ENCODE data around the gene CGB3. TPM values are rescaled to one million over a fixed set of nuclear protein-coding genes. Genes with fewer than 3 reads are reported as not detected.
"Not testable (repeated sequence)": the region's sequence is repeated elsewhere in the genome, so short reads cannot be mapped to it uniquely, and the experiment has no call there.

The CGB3 gene
- total RNA-seq, 1 experiment from 2014 or later = not detected

- Histone ChIP-seq H3K4me1 (ENCODE audit: control insufficient read depth, insufficient read depth, low read length) (no peaks in the 10 kb centered on the region), H3K9me3 (ENCODE audit: control insufficient read depth, insufficient read depth, low read depth, low read length) (no peaks in the 10 kb centered on the region), H3K36me3 (ENCODE audit: control insufficient read depth, insufficient read depth, low read length) (no peaks in the 10 kb centered on the region), H3K27ac (ENCODE audit: low read length) (no peak overlapping the region), H3K27me3 (ENCODE audit: control insufficient read depth, insufficient read depth, low read length) (no peaks in the 10 kb centered on the region), H3K4me3 (ENCODE audit: low read depth in 2 of 2, low read length in 2 of 2) (no peak overlapping the region)
- in situ Hi-C loops (cut with HindIII; ENCODE audit: low pct_unique_long_range_greater_than_20kb, low sequenced_read_pairs) (no loop called here), intact Hi-C loops (cut with micrococcal nuclease; ENCODE audit: unreplicated experiment) (no loop called here)
- CTCF ChIA-PET = interaction anchor here (0.7 to 0.8 kb wide), 2 partner anchors 41 to 77 kb away, joined by 3 to 4 read pairs; no protein-coding TSS in a partner anchor
- POLR2A ChIA-PET = no interaction called here
- BruUV-seq (replicated peaks) = no TSS peak
- TF ChIP-seq POLR2AphosphoS5 (IDR thresholded peaks at IDR 0.05; ENCODE audit: low read depth, low read length) (no peak), REST (IDR thresholded peaks at IDR 0.05; ENCODE audit: insufficient read depth in 1 of 2, low read depth in 2 of 2, low read length in 1 of 2) (no peak), TCF7L2 (IDR thresholded peaks at IDR 0.05; ENCODE audit: low read depth, low read length) (no peak)
- no peak for DNase-seq (ENCODE audit: low read depth, low spot score)
- ATAC-seq = no peak
Observed at GRCh38 chr19:49058562-49058961, 34.4 kb upstream of the CGB3 start.

- Histone ChIP-seq H3K36me3 (ENCODE audit: control insufficient read depth, insufficient read depth, low read length) (no peaks in the 10 kb centered on the region), H3K27me3 (ENCODE audit: control insufficient read depth, insufficient read depth, low read length) (no peaks in the 10 kb centered on the region), H3K9me3 (ENCODE audit: control insufficient read depth, insufficient read depth, low read depth, low read length) (no peaks in the 10 kb centered on the region), H3K27ac (ENCODE audit: low read length) (peak within 1 kb of the TSS; percentile 51), H3K4me1 (ENCODE audit: control insufficient read depth, insufficient read depth, low read length) (no peaks in the 10 kb centered on the region), H3K4me3 (ENCODE audit: low read depth in 2 of 2, low read length in 2 of 2) (peak within 1 kb of the TSS; percentile 49 to 64)
- intact Hi-C loops (cut with micrococcal nuclease; ENCODE audit: unreplicated experiment) (no loop called here), in situ Hi-C loops (cut with HindIII; ENCODE audit: low pct_unique_long_range_greater_than_20kb, low sequenced_read_pairs) (no loop called here)
- peak; percentile 81 for ATAC-seq
- no peak for DNase-seq (ENCODE audit: low read depth, low spot score)
- CTCF ChIA-PET = interaction anchor here (1.0 kb wide), 1 partner anchor 60 kb away, joined by 3 read pairs; no protein-coding TSS in a partner anchor
- no TSS peak for BruUV-seq (replicated peaks)
- POLR2A ChIA-PET = no interaction called here
- no peak for TF ChIP-seq CTCF (IDR thresholded peaks at IDR 0.05)
- TF ChIP-seq SIN3A (IDR thresholded peaks at IDR 0.05; ENCODE audit: borderline replicate concordance, insufficient read depth, low read depth, low read length) = no peak
- no peak for TF ChIP-seq TCF7L2 (IDR thresholded peaks at IDR 0.05; ENCODE audit: low read depth, low read length)
- no peak for TF ChIP-seq POLR2AphosphoS5 (IDR thresholded peaks at IDR 0.05; ENCODE audit: low read depth, low read length)
- TF ChIP-seq REST (IDR thresholded peaks at IDR 0.05; ENCODE audit: insufficient read depth in 1 of 2, low read depth in 2 of 2, low read length in 1 of 2) = no peak
Observed at GRCh38 chr19:49057636-49058234, 33.6 kb upstream of the CGB3 start, which contains the start of gene CGB7. Gene CGB7, minus strand, starts transcription at chr19:49057749. Its CDS starts 2,374 bp downstream, at chr19:49055375.

GRCh38 chr19:49056902-49057596 is 32.9 kb upstream of the CGB3 start:
- H3K9me3 ChIP-seq (ENCODE audit: control insufficient read depth, insufficient read depth, low read depth, low read length); H3K27me3 ChIP-seq (ENCODE audit: control insufficient read depth, insufficient read depth, low read length); H3K4me1 ChIP-seq (ENCODE audit: control insufficient read depth, insufficient read depth, low read length); BruUV-seq (replicated peaks); intact Hi-C loops (cut with micrococcal nuclease; ENCODE audit: unreplicated experiment); in situ Hi-C loops (cut with HindIII; ENCODE audit: low pct_unique_long_range_greater_than_20kb, low sequenced_read_pairs); H3K36me3 ChIP-seq (ENCODE audit: control insufficient read depth, insufficient read depth, low read length); DNase-seq (ENCODE audit: low read depth, low spot score): not testable (repeated sequence)
- Histone ChIP-seq H3K4me3 (ENCODE audit: low read depth in 2 of 2, low read length in 2 of 2) (peak overlapping the region; percentile 49 to 64), H3K27ac (ENCODE audit: low read length) (peak overlapping the region; percentile 51)
- ChIA-PET POLR2A (interaction anchor here (0.6 kb wide), 1 partner anchor 38 kb away, joined by 4 read pairs; no protein-coding TSS in a partner anchor), CTCF (interaction anchor here (1.0 kb wide), 1 partner anchor 59 kb away, joined by 3 read pairs; no protein-coding TSS in a partner anchor)
- peak; percentile 57 for ATAC-seq

All from Panc1 (cell line).